ENCODE results near the gene C4A.
A peak's percentile ranks its signal among the peaks of the same experiment; 100 is the strongest.
"Not testable (repeated sequence)": the region's sequence is repeated elsewhere in the genome, so short reads cannot be mapped to it uniquely, and the experiment has no call there.

C4A gene

GRCh38 chr6:31981744-31982143, at the start of gene C4A:
Gene C4A, plus strand, starts transcription at chr6:31982057. Its CDS starts 51 bp downstream, at chr6:31982108.
- DNase-seq: not testable (repeated sequence)

- DNase-seq: not testable (repeated sequence)
These were observed 49.7 kb upstream of the C4A start for GRCh38 chr6:31932137-31932536.

GRCh38 chr6:31933537-31933936, 48.3 kb upstream of the C4A start:
- no peak for DNase-seq

GRCh38 chr6:31935021-31935420, 46.8 kb upstream of the C4A start:
- DNase-seq: no peak

- no peak for DNase-seq
These were observed 46.0 kb upstream of the C4A start for GRCh38 chr6:31935823-31936222.

GRCh38 chr6:31940256-31940664, 41.6 kb upstream of the C4A start:
- no peak for DNase-seq

- no peak for DNase-seq
These were observed 38.1 kb upstream of the C4A start for GRCh38 chr6:31943742-31944141.

GRCh38 chr6:31945154-31945506, 36.7 kb upstream of the C4A start:
- no peak for DNase-seq

- DNase-seq: no peak
These were observed 36.1 kb upstream of the C4A start, which contains the start of gene CFB for GRCh38 chr6:31945507-31946369. Gene CFB, plus strand, starts transcription at chr6:31946095. Its CDS starts 127 bp downstream, at chr6:31946222.

GRCh38 chr6:31946370-31946885, 35.4 kb upstream of the C4A start:
- no peak for DNase-seq

GRCh38 chr6:31947070-31947675, 34.7 kb upstream of the C4A start:
- no peak for DNase-seq

GRCh38 chr6:31947864-31948263, 34.0 kb upstream of the C4A start:
- DNase-seq: no peak

- DNase-seq: no peak
These were observed 33.6 kb upstream of the C4A start for GRCh38 chr6:31948306-31948705.

- DNase-seq: no peak
These were observed 33.0 kb upstream of the C4A start for GRCh38 chr6:31948753-31949413.

GRCh38 chr6:31949926-31950548, 31.8 kb upstream of the C4A start:
- DNase-seq: no peak

GRCh38 chr6:31952140-31952805, 29.6 kb upstream of the C4A start:
- no peak for DNase-seq

- no peak for DNase-seq
These were observed 29.0 kb upstream of the C4A start for GRCh38 chr6:31952890-31953289.

- DNase-seq: no peak
These were observed 27.3 kb upstream of the C4A start for GRCh38 chr6:31954511-31954910.

- no peak for DNase-seq
These were observed 25.1 kb upstream of the C4A start for GRCh38 chr6:31956796-31957195.

- no peak for DNase-seq
These were observed 23.5 kb upstream of the C4A start for GRCh38 chr6:31958412-31958740.

GRCh38 chr6:31958741-31959739, 22.8 kb upstream of the C4A start, which contains the start of the genes NELFE and SKIC2:
Gene NELFE, minus strand, starts transcription at chr6:31958971. Its CDS starts 525 bp downstream, at chr6:31958446.
Gene SKIC2, plus strand, starts transcription at chr6:31959175. Its CDS starts 18 bp downstream, at chr6:31959193.
- peak; percentile 97 to 98 for DNase-seq

Data from NCI-H2081 (cell line).